K562 (cell line): ENCODE measurements around the gene CTSZ. TPM values are rescaled to one million over a fixed set of nuclear protein-coding genes. Genes with fewer than 3 reads are reported as not detected.

Experiments
- ATAC-seq: fragments of 200-7000 bp; cut with Tn5 transposase; 3 replicates; pipeline ENCODE4 v1.9.1; 2020; ENCODE audit warnings: moderate library complexity
- BruUV-seq: library from RNA; stranded (reverse); fragments of 400-500 nt; replicated peaks from 2 replicates; lab custom pipeline; 2021; lab: Mats Ljungman, UMichigan
- CTCF ChIA-PET: fragments of 300-600 bp; formaldehyde crosslinking; extraction: SDS; loops from one replicate; lab custom pipeline; 2021; ENCODE audit warnings: low intra/inter-chr PET ratio; lab: Yijun Ruan, JAX
- POLR2A ChIA-PET: fragments of 300-600, 350-650 bp; sonication (Branson Sonifier 250); formaldehyde crosslinking; extraction: SDS; loops from one replicate; lab custom pipeline; 2021; ENCODE audit warnings: antibody characterized with exemption, inconsistent platforms; lab: Yijun Ruan, JAX
- DNase-seq, 4 experiments: peaks; one replicate each; pipeline versions ENCODE4 v3.0.0 to v3.0.0-alpha.2; 2011 to 2018; ENCODE audit warnings: low spot score in 3 of 4, mixed read lengths in 3 of 4; ENCODE audit errors: extremely low read depth in 1 of 4
- FAIRE-seq: peaks from 2 replicates; lab custom pipeline; 2011; peaks lifted over from hg19 to GRCh38; lab: Jason Lieb, UNC
- H2AFZ ChIP-seq: 2 replicates; pipeline ENCODE4 v1.6.0; 2011; ENCODE audit warnings: low read depth, low read length, control low read depth, inconsistent platforms
- H3K27ac ChIP-seq: fragments of 200-600 bp; 3 replicates; pipeline ENCODE4 v1.8.0; 2011; ENCODE audit warnings: low read depth, mild to moderate bottlenecking, control low read depth, inconsistent platforms, low read length, moderate library complexity, mixed read lengths; ENCODE audit errors: extremely low read depth
- H3K27me3 ChIP-seq, 2 experiments: fragments of 300-600 bp in 1 of 2; 2 replicates in 1 of 2; 3 replicates in 1 of 2; pipeline versions ENCODE4 v1.6.0 to v1.8.0; 2011; ENCODE audit warnings: inconsistent platforms in 2 of 2, low read length in 2 of 2, mild to moderate bottlenecking in 1 of 2, mixed read lengths in 1 of 2, moderate library complexity in 1 of 2; ENCODE audit not compliant: control insufficient read depth in 2 of 2, insufficient read depth in 2 of 2
- H3K36me3 ChIP-seq: fragments of 300-600 bp; 3 replicates; pipeline ENCODE4 v1.8.0; 2011; ENCODE audit warnings: mild to moderate bottlenecking, low read length, inconsistent platforms; ENCODE audit not compliant: control insufficient read depth, insufficient read depth
- H3K4me1 ChIP-seq, 2 experiments: fragments of 200-600 bp in 1 of 2; replicated peaks in 1 of 2; 2 replicates in 1 of 2; 3 replicates in 1 of 2; pipeline versions ENCODE4 v1.5.1 to v1.8.0; 2011; ENCODE audit warnings: inconsistent platforms in 2 of 2, low read length in 2 of 2, mild to moderate bottlenecking in 1 of 2, mixed read lengths in 1 of 2, moderate library complexity in 1 of 2; ENCODE audit not compliant: control insufficient read depth in 2 of 2, insufficient read depth in 2 of 2
- H3K4me2 ChIP-seq: 2 replicates; pipeline ENCODE4 v1.6.1; 2011; ENCODE audit warnings: low read length, control low read depth, inconsistent platforms, mixed read lengths; ENCODE audit not compliant: insufficient read depth
- H3K4me3 ChIP-seq: fragments of 200-600 bp; sonication (generic), shearing (Covaris generic); 2 replicates; pipeline ENCODE4 v1.5.1; 2016; ENCODE audit warnings: control low read depth, inconsistent platforms
- H3K79me2 ChIP-seq: fragments of 200-600 bp; 3 replicates; pipeline ENCODE4 v1.8.0; 2011; ENCODE audit warnings: low read length, inconsistent platforms; ENCODE audit not compliant: control insufficient read depth, insufficient read depth
- H3K9ac ChIP-seq, 2 experiments: 2 replicates each; pipeline versions ENCODE4 v1.6.0 to v1.6.1; 2011; ENCODE audit warnings: low read depth in 2 of 2, low read length in 2 of 2, control low read depth in 1 of 2, inconsistent platforms in 1 of 2, mild to moderate bottlenecking in 1 of 2, mixed read lengths in 1 of 2; ENCODE audit not compliant: insufficient read depth in 1 of 2
- H3K9me1 ChIP-seq: one replicate; pipeline ENCODE4 v1.6.0; 2011; ENCODE audit warnings: inconsistent platforms, mild to moderate bottlenecking, low read length, moderate library complexity; ENCODE audit not compliant: control insufficient read depth, insufficient read depth
- H3K9me3 ChIP-seq: replicated peaks from 2 replicates; pipeline ENCODE4 v1.5.1; 2011; ENCODE audit warnings: low read depth, low read length, inconsistent platforms; ENCODE audit not compliant: control insufficient read depth, insufficient read depth
- H4K20me1 ChIP-seq: replicated peaks from 2 replicates; pipeline ENCODE4 v1.6.1; 2011; ENCODE audit warnings: low read length, inconsistent platforms, mixed read lengths; ENCODE audit not compliant: control insufficient read depth, insufficient read depth
- CTCF ChIP-seq, 3 experiments: IDR thresholded peaks in 2 of 3; conservative IDR thresholded peaks in 1 of 3; 2 replicates each; pipeline ENCODE4 v1.5.1; 2011 to 2012; ENCODE audit warnings: low read length in 3 of 3, mild to moderate bottlenecking in 3 of 3, control low read depth in 2 of 3, improper control_type of control experiment in 1 of 3, inconsistent platforms in 1 of 3, low read depth in 1 of 3, mixed read lengths in 1 of 3, moderate library complexity in 1 of 3; ENCODE audit not compliant: insufficient read depth in 2 of 3
- FOXA3 ChIP-seq, 2 experiments: fragments of 450-650 bp in 1 of 2; sonication (generic) in 1 of 2; formaldehyde crosslinking; IDR thresholded peaks in 1 of 2; conservative IDR thresholded peaks in 1 of 2; 2 replicates each; pipeline versions ENCODE4 v1.4.0 to v1.8.0; 2020 to 2022; ENCODE audit warnings: mild to moderate bottlenecking in 2 of 2, missing genetic modification reagents in 1 of 2
- MAFK ChIP-seq: IDR thresholded peaks from 2 replicates; pipeline ENCODE4 v1.6.1; 2011; ENCODE audit warnings: low read length, improper control_type of control experiment
- PTTG1 ChIP-seq: fragments of 450-650 bp; IDR thresholded peaks from 2 replicates; pipeline ENCODE4 v1.6.1; 2016; ENCODE audit warnings: low read depth, mild to moderate bottlenecking, missing genetic modification characterization, missing compliant biosample characterization
- RFX7 ChIP-seq: fragments of 250-450 bp; sonication (Bioruptor Pico); IDR thresholded peaks from 2 replicates; pipeline ENCODE4 v1.5.1; 2021; ENCODE audit warnings: mild to moderate bottlenecking
- SMAD2 ChIP-seq: fragments of 150-350 bp; IDR thresholded peaks from 2 replicates; pipeline ENCODE4 v1.6.1; 2014; ENCODE audit warnings: low read depth, mild to moderate bottlenecking, low read length
- SMARCC2 ChIP-seq: fragments of 450-650 bp; IDR thresholded peaks from 2 replicates; pipeline ENCODE4 v1.6.1; 2017; ENCODE audit warnings: antibody characterized with exemption, moderate library complexity, mild to moderate bottlenecking, low read depth
- U2AF2 ChIP-seq: fragments of 200-400 bp; formaldehyde crosslinking; optimal IDR thresholded peaks from 2 replicates; pipeline ENCODE3; 2017; ENCODE audit warnings: low read depth, mild to moderate bottlenecking, low read length
- VEZF1 ChIP-seq: fragments of 200-800 bp; sonication (Bioruptor generic); IDR thresholded peaks from 2 replicates; pipeline ENCODE4 v1.6.1; 2017; ENCODE audit warnings: missing genetic modification characterization, missing compliant biosample characterization
- ZBTB43 ChIP-seq: sonication (generic); formaldehyde crosslinking; IDR thresholded peaks from 2 replicates; pipeline ENCODE4 v1.8.0; 2023; ENCODE audit warnings: mild to moderate bottlenecking, missing genetic modification reagents
- ZNF121 ChIP-seq: sonication (generic); formaldehyde crosslinking; conservative IDR thresholded peaks from 2 replicates; pipeline ENCODE4 v1.8.0; 2022; ENCODE audit warnings: missing genetic modification reagents
- ZNF217 ChIP-seq: sonication (generic); formaldehyde crosslinking; IDR thresholded peaks from 2 replicates; pipeline ENCODE4 v1.8.0; 2022; ENCODE audit warnings: mild to moderate bottlenecking, missing genetic modification reagents
- ZNF740 ChIP-seq, 3 experiments: fragments of 200-800 bp in 1 of 3; sonication (Bioruptor generic) in 1 of 3; sonication (generic) in 1 of 3; formaldehyde crosslinking in 1 of 3; IDR thresholded peaks; 2 replicates each; pipeline versions ENCODE4 v1.6.1 to v1.8.0; 2016 to 2022; ENCODE audit warnings: mild to moderate bottlenecking in 2 of 3, missing compliant biosample characterization in 2 of 3, missing genetic modification characterization in 2 of 3, missing genetic modification reagents in 1 of 3
- WGBS: fragments of 100-300 bp; shearing (Covaris generic); methylation state at CpG from one replicate; pipeline ENCODE4 v1.1.6; 2016; ENCODE audit warnings: low coverage, mixed read lengths; ENCODE audit not compliant: insufficient coverage; ENCODE audit errors: missing lambda C conversion rate; 5-methylcytosine and 5-hydroxymethylcytosine counted together
- in situ Hi-C: fragments of 300-500 bp; cut with MboI; formaldehyde crosslinking; loops from 4 replicates; pipeline ENCODE4 v1.15.0; 2018; ENCODE audit warnings: inconsistent platforms, mixed read lengths
- intact Hi-C: fragments of 100-400 bp; cut with micrococcal nuclease; formaldehyde crosslinking; loops from 2 replicates; pipeline ENCODE4 v1.14.2; 2022
- polyA plus RNA-seq, 8 experiments: library from polyadenylated mRNA; depleted of rRNA in 4 of 8; stranded (reverse) in 5 of 8; unstranded in 3 of 8; fragments of >200 nt; fragmentation: Nextera tagmentation in 2 of 8; fragmentation: Illumina TruSeq in 1 of 8; extraction: Ambion mirVana in 2 of 8; extraction: Trizol in 1 of 8; gene quantifications; 2 replicates each; pipeline versions ENCODE4 v1.2.1 to v1.2.3, GENCODE V29; 2011 to 2014; ENCODE audit warnings: inconsistent platforms in 1 of 8, missing spikeins in 1 of 8
- total RNA-seq, 7 experiments: library from RNA; depleted of rRNA in 6 of 7; stranded (reverse); fragments of >200 nt in 6 of 7; fragmentation: Illumina TruSeq in 2 of 7; extraction: Trizol in 2 of 7; gene quantifications; 2 replicates each; pipeline versions ENCODE4 v1.2.1 to v1.2.3, GENCODE V29; 2011 to 2021; ENCODE audit warnings: low replicate concordance in 1 of 7

The CTSZ gene
- total and polyA plus RNA-seq, 9 of the 15 experiments (the other 6 are each of a cell fraction or from before 2014, with no cell fraction given), result 1.6 to 143 (median 82.8) TPM

GRCh38 chr20:58963060-58963584, 43.9 kb downstream of the CTSZ start:
- Histone ChIP-seq H3K9me1 (no peaks in the 10 kb centered on the region), H3K4me2 (no peak overlapping the region), H3K79me2 (no peaks in the 10 kb centered on the region), H3K27ac (no peak overlapping the region), H3K27me3 (peaks cover 21 to 35% of the 10 kb centered on the region in 2 experiments), H3K4me3 (no peak overlapping the region), H2AFZ (no peak overlapping the region), H3K4me1 (no peaks in the 10 kb centered on the region), H3K9ac (no peak overlapping the region), H3K9me3 (no peaks in the 10 kb centered on the region), H3K36me3 (no peaks in the 10 kb centered on the region), H4K20me1 (no peaks in the 10 kb centered on the region)
- POLR2A ChIA-PET, result no interaction called here
- CTCF ChIA-PET, result no interaction called here
- DNase-seq, result no peak
- TF ChIP-seq SMAD2 (no peak), FOXA3 (CRISPR knock-in tag; conservative IDR thresholded peaks at IDR 0.05 in 1 of 2, IDR thresholded peaks at IDR 0.05 in 1 of 2) (no peak), ZNF217 (CRISPR knock-in tag) (no peak), ZNF740 (CRISPR knock-in tag; IDR thresholded peaks at IDR 0.05) (no peak), ZNF740 (tag; IDR thresholded peaks at IDR 0.05) (0 out of 4 replicates have a peak, but pooled peaks of 1 of the 2 experiments have one; percentile 44), CTCF (IDR thresholded peaks at IDR 0.05 in 2 of 3, conservative IDR thresholded peaks at IDR 0.05 in 1 of 3; ENCODE audit: insufficient read depth in 2 of 3, low read depth in 1 of 3, low read length in 3 of 3) (peak in 2 of 3 experiments; percentile 29 to 37; a peak in 4 of 6 replicates), VEZF1 (CRISPR knock-in tag) (peak; percentile 61), RFX7 (CRISPR knock-in tag) (no peak), MAFK (no peak), SMARCC2 (no peak), U2AF2 (no peak), PTTG1 (no peak), ZNF121 (CRISPR knock-in tag) (no peak), ZBTB43 (CRISPR knock-in tag) (no peak)
- in situ Hi-C loops, result no loop called here
- peak; percentile 67 for ATAC-seq
- intact Hi-C loops, result no loop called here
- no peak for FAIRE-seq
- WGBS, result 0% methylated on average over 6 of the region's 8 CpGs
- BruUV-seq, result no TSS peak
